ENCODE results near the gene ATOSB.

The ATOSB gene

GRCh38 chr9:35056571-35057270 lies 58.9 kb downstream of the ATOSB start:
- no peaks in the 10 kb centered on the region for H3K79me2 ChIP-seq (ENCODE audit: insufficient read depth, low read length)
- peaks cover 83% of the 10 kb centered on the region for H3K36me3 ChIP-seq (ENCODE audit: insufficient read depth, low read length)
- H3K27ac ChIP-seq (ENCODE audit: low read depth, low read length, poor library complexity, severe bottlenecking) = no peak overlapping the region
- no peaks in the 10 kb centered on the region for H3K27me3 ChIP-seq (ENCODE audit: insufficient read depth, low read length)
- no peak overlapping the region for H3K4me2 ChIP-seq (ENCODE audit: low read length)
- no peak overlapping the region for H3K9ac ChIP-seq (ENCODE audit: low read length)
- no peaks in the 10 kb centered on the region for H3K9me2 ChIP-seq (ENCODE audit: low read depth, low read length)
- 0 out of 2 replicates have a peak, but pooled peaks cover 3% of the 10 kb centered on the region for H3F3A ChIP-seq (ENCODE audit: insufficient read depth, low read length)
- H3K4me1 ChIP-seq (ENCODE audit: insufficient read depth, low read length, severe bottlenecking) = no peaks in the 10 kb centered on the region
- H3K9me3 ChIP-seq (ENCODE audit: low read length) = no peaks in the 10 kb centered on the region
- H2AFZ ChIP-seq (ENCODE audit: low read length) = no peak overlapping the region
- H3K4me3 ChIP-seq (ENCODE audit: low read depth, low read length, poor library complexity, severe bottlenecking) = no peak overlapping the region
- H4K20me1 ChIP-seq (ENCODE audit: insufficient read depth, low read length) = peaks cover 2% of the 10 kb centered on the region; the same call in 1 of the 2 replicates
- TF ChIP-seq EZH2 (IDR thresholded peaks at IDR 0.05; ENCODE audit: borderline replicate concordance, low read length) = no peak
- no peak for TF ChIP-seq CTCF (IDR thresholded peaks at IDR 0.05; ENCODE audit: low read length)

GRCh38 chr9:35054871-35055644 lies 60.6 kb downstream of the ATOSB start:
- no peak overlapping the region for H3K4me3 ChIP-seq (ENCODE audit: low read depth, low read length, poor library complexity, severe bottlenecking)
- no peak overlapping the region for H2AFZ ChIP-seq (ENCODE audit: low read length)
- peaks cover 2% of the 10 kb centered on the region; the same call in 1 of the 2 replicates for H4K20me1 ChIP-seq (ENCODE audit: insufficient read depth, low read length)
- peaks cover 74% of the 10 kb centered on the region for H3K36me3 ChIP-seq (ENCODE audit: insufficient read depth, low read length)
- no peak overlapping the region for H3K27ac ChIP-seq (ENCODE audit: low read depth, low read length, poor library complexity, severe bottlenecking)
- H3K9me2 ChIP-seq (ENCODE audit: low read depth, low read length) = no peaks in the 10 kb centered on the region
- H3K9me3 ChIP-seq (ENCODE audit: low read length) = no peaks in the 10 kb centered on the region
- H3K4me1 ChIP-seq (ENCODE audit: insufficient read depth, low read length, severe bottlenecking) = no peaks in the 10 kb centered on the region
- no peak overlapping the region for H3K4me2 ChIP-seq (ENCODE audit: low read length)
- no peaks in the 10 kb centered on the region for H3K27me3 ChIP-seq (ENCODE audit: insufficient read depth, low read length)
- no peak overlapping the region for H3K9ac ChIP-seq (ENCODE audit: low read length)
- H3F3A ChIP-seq (ENCODE audit: insufficient read depth, low read length) = 0 out of 2 replicates have a peak, but pooled peaks cover 3% of the 10 kb centered on the region
- H3K79me2 ChIP-seq (ENCODE audit: insufficient read depth, low read length) = no peaks in the 10 kb centered on the region
- TF ChIP-seq EZH2 (IDR thresholded peaks at IDR 0.05; ENCODE audit: borderline replicate concordance, low read length) = no peak
- TF ChIP-seq CTCF (IDR thresholded peaks at IDR 0.05; ENCODE audit: low read length) = no peak

- Histone ChIP-seq H3K4me3 (ENCODE audit: low read depth, low read length, poor library complexity, severe bottlenecking) (no peak overlapping the region), H4K20me1 (ENCODE audit: insufficient read depth, low read length) (peaks cover 2% of the 10 kb centered on the region; the same call in 1 of the 2 replicates), H3K9me3 (ENCODE audit: low read length) (no peaks in the 10 kb centered on the region), H3K27ac (ENCODE audit: low read depth, low read length, poor library complexity, severe bottlenecking) (no peak overlapping the region), H3K27me3 (ENCODE audit: insufficient read depth, low read length) (no peaks in the 10 kb centered on the region), H3K9me2 (ENCODE audit: low read depth, low read length) (no peaks in the 10 kb centered on the region), H3K36me3 (ENCODE audit: insufficient read depth, low read length) (peaks cover 66% of the 10 kb centered on the region), H3K79me2 (ENCODE audit: insufficient read depth, low read length) (no peaks in the 10 kb centered on the region), H3F3A (ENCODE audit: insufficient read depth, low read length) (0 out of 2 replicates have a peak, but pooled peaks cover 3% of the 10 kb centered on the region), H2AFZ (ENCODE audit: low read length) (no peak overlapping the region), H3K4me2 (ENCODE audit: low read length) (no peak overlapping the region), H3K9ac (ENCODE audit: low read length) (no peak overlapping the region), H3K4me1 (ENCODE audit: insufficient read depth, low read length, severe bottlenecking) (no peaks in the 10 kb centered on the region)
- TF ChIP-seq EZH2 (IDR thresholded peaks at IDR 0.05; ENCODE audit: borderline replicate concordance, low read length) (no peak), CTCF (IDR thresholded peaks at IDR 0.05; ENCODE audit: low read length) (no peak)
These were observed 61.4 kb downstream of the ATOSB start for GRCh38 chr9:35054185-35054835.

Data from OCI-LY1 (cell line).